ENCODE results near the gene LILRA5.
"Not testable (repeated sequence)": the region's sequence is repeated elsewhere in the genome, so short reads cannot be mapped to it uniquely, and the experiment has no call there.

LILRA5 gene

DNA sequence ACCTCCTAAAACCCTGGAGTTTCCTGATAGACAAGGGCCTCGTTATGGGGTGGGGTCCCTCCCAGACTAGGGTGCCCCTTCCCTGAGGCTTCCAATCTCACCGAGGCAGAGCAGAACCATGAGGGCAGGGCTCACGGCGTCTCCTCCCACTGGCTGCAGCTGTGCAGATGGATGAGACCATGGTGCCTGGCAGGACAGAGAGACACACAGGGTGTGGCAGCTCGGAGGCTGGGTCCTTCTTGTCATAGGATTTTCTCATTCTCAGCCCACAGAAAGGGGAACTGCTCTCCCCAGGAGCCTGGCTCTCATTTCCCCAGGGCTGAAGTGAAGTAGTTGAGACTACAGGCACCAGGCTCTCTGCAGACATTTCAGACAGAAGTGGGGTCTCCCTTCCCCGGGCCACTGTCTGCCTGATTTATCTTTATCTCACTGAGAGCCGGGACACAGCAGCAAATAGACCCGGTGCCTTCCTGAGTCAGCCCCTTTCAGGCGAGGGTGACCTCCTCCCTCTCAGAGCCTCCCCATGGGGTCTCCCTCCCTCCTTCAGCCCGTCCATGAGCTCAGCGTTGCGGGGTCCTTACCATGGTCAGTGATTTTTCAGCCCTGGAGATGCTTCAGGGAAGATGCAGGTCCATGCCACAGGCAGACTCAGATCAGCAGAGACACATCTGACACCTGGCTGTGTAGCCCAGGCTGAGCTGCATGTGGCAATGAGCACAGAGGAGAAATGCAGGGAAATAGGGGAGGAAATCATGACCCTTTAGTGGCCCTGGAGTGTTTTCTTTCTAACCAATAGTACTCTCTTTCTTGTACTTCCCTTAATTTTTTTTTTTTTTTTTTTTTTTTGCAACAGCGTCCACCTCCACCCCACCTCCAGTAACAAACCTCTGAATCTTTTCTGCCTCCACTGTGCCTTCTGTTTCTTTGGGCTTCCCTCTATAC lies at the start of gene LILRA5:
LILRA5 (minus strand) TSS at position 731 of the 942 bp plus-strand sequence; CDS start at position 584, 147 bp downstream.
- no peak for DNase-seq

DNA sequence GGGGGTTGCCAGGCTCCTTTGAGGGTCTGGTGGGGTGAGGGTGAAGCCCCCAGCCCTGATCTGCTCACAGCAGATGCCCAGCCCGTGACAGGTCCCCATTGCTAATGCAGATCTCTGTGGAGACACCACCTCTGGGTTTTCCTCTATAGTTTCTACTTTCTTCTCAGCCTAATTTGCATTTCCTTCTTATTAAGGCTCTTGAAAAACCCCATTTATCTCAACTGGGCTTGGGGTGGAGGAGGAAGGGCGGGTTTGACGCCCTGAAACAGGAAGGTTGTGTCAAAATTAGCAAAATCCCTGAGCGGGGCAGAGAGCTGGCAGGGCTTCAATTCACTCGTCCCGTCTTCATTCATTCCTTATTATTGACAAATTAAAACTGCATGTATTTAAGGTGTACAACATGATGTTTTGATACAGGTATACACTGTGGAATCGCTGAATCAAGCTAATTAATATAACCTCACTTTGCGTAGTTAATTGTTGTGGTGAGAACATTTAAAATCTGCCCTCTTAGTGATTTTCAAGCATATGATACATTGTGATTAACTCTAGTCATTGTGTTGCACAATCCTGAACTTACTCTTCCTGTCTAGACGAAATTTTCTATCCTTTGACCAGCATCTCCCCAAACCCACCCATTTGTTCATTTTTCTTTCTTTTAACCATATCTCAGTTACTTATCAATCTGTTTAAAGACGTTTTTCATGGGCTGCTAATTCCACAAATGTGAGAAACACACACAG lies 48.9 kb upstream of the LILRA5 start:
- not testable (repeated sequence) for DNase-seq

DNA sequence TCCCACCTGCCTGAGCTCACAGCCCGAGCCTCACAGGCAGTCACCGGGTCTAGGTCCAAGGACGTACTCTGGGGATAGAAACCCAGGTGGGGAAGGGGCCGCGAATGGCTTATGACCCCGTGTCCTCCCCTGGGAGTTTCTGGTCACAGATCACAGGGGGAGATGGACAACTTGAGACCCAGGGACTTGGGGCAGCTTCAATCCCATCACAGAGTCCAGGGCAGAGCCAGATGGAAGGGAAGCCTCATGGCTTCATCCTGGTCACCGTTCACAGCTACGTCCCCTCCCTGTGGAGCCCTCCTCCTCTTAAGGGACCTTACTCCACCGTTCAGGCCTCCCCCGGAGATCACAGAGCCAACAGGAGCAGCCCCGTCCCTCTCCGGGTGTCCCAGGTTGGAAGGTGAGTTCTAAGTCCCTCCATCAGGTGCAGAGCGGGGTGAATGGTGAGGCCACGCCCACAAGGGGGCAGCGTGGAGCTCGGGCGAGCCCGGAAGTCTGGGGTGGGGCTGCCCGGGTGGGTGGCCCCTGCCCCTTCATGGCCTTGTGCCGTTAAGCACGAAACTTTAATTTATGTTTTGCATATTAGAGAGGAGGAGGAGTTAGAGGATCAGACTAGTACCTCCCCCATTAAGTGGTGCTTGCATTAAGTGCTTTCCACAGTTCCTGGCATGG lies 46.3 kb upstream of the LILRA5 start:
- DNase-seq, result not testable (repeated sequence)

DNA sequence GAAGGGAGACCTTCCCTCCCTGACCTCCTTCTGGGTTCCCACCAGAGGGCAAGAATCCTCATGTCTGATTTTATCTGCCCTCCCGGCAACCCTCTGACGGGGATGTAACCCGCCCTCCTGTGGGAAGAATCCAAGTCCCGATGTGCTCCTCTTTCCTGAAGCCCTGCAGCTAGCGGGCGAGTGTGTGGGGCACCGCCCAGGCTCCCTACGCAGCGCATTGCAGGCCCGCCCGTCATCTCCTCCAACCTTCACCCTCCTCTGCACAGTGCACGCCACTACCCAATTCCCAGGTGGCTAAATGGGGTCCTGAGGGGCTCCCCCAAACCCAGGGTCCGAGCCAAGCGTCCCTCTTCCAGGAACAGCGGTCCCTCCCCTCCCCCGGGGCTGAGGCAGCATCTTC lies 44.4 kb upstream of the LILRA5 start:
- no peak for DNase-seq

DNA sequence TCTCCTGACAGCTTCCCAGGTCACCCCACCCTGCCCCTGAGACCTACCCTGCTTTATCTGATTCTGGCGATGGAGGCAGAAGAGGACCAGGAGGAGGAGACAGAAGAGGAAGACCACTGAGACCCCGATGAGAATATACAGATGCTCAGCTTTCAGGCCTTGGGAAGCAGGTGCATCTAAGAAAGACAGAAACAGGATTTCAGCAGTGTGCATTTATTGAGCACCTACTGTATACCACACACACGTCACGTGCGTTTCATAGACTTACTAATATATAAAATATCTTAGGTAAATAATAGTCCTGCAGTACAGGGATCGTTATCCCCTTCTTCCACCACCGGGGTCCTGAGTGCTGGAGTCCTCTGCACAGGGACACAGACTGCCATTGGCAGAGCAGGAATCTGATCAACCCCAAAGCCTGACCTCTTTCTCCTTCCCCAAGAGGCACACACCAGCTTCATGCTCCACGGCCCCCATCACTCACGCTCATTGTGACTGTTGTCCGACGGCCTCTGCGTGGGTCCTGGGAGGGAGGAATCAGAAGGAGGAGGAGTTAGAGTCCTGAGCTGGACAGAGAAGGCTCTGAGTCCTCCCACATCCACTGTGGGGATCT lies 43.6 kb upstream of the LILRA5 start:
- no peak for DNase-seq

DNA sequence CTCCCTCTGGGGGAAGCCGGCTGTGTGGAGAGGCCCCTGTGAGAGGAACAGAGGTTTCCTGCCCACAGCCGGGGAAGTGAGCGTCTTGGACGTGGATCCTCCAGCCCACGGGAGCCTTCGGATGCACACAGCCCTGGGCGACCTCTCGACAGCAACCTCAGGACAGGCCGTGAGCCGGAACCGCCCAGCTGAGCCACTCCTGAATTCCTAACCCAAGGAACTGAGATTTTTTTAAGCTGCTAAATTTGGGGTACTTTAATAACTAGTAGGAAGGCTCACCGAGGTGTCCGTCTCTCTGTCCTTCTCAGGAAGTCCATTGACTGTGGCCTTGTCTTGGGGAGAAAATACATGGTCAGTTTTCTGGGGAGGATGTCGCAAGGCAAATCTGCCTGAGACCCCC lies 42.7 kb upstream of the LILRA5 start:
- no peak for DNase-seq

DNA sequence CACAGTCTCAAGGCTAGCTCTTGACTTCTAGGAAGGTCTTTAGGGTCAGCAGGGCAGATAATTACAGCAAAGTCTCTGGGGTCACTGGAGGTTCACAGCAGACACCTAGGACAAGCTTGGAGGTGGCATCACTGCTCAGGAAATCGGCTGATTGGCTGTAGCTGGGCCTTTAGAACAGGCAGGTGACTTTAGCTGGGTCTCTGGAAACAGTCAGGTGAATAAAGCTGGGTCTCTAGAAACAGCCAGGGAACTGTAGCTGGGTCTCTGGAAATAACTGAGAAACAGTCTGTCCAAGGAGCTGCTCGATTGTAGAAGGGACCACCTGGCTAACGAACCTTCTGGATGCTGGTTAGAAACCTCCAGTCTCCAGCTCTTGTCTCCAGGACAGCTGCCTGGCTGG lies 41.8 kb upstream of the LILRA5 start:
- no peak for DNase-seq

DNA sequence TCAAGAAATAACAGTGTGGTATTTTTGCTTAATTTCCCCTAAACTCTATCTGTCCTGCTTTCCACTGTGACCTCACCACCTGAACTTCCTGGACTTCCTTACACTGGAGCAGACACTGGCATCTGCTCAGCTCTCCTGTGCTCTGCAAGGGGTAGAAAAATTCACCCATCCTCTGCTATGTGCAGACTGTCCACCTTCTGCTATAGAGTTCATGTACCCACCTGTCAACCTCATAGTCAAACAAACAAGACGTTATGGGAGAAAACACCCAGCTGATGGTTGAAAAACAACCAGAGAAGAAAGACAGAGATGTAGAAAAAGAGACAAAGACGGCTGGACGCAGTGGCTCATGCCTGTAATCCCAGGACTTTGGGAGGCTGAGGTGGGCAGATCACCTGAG lies 39.6 kb upstream of the LILRA5 start:
- DNase-seq, result no peak

DNA sequence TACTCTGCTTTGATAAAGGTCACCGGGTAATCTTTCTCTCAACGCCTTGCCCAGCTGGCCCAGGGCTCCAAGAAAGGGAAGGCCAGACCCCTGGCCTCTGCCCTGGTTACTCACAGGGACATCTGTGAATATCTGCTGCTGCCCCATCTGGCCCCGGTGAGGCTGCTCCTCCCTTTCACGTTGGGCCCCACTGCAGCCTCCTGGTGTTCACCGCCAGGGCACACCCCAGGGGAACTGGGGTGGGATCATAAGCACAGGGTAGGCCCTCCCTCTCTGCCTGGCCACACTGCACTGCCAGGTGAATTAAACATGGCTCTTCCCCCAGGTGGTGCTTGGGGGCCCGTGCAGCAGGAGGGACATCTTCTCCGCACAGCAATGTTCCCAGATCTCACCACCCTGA lies 39.1 kb upstream of the LILRA5 start:
- no peak for DNase-seq

DNA sequence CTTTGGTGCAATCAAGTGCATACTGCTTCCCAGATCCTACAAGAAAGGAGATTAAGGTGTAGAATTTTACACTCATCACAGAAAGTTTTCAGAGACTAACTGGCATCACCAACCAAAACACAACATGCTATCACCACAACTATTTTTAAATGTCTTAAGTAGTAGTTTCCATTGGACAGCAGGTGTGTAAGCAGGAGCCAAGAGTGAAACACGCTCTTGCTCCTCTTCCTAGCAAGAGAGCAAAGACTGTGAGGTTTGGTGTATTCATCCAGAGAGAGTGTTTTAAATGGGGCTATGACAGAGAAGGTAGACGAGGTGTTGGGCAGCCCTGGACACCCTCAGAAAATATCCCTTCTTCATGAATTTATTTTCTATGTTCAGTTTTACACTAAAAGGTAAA lies 38.5 kb upstream of the LILRA5 start:
- DNase-seq, result no peak

DNA sequence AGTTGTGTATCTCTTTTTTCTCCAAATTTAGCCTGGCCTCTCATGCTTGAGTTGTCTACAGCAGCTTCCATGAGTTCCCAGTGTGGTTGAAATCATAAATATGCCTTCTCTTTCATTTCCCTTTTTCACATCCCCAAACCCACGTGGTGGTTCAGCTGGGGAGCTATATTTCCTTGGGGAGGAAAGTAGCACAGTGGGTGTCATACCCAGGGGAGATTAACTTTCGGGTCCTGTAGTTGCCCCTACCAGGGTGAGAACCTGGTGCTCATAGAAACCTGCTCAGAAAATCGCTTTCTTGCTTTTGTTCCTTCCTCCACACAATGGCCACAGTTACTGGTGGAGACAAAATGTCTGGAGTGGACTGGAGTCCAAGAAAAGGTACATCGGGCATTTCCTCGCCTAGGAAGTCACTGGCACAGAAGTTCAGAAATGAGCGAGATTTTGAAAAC lies 33.0 kb upstream of the LILRA5 start:
- no peak for DNase-seq

DNA sequence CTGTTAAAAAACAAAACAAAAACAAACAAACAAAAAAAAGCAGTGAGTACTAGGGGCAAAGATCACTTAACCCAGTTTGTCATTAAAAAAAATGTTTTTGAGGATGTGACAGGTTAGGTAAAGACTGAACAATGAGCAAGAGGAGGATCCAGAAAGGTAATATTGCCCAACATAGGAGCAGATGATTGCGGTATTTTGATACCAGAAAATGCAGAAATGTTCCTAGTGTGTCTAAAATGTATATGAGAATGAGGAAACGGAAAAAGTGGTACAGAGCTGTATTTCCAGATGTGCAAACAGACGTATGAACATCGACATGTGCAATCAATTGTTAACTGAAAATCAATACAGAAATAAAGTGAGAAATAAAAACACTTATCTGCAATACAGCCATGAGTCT lies 30.9 kb upstream of the LILRA5 start:
- DNase-seq, result no peak

DNA sequence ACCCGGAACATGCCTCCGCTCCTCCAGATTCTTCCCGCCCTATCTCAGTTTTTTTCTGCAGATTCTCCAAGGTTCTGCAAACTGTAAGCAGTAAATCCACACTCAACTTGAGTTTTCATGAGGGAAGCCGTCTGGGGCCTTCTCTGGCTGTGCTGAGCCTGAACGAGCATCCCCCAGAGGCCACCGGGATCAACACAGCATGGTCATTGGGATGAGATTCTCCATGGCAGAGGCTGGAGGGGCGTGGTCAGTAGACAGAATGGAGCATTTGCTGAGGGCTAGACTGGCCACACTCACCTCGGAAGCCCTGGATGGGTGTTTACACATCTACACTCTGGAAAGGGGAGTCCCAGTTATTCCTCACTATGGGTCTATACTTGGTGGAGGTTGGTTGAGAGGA lies 28.3 kb upstream of the LILRA5 start:
- DNase-seq, result no peak

DNA sequence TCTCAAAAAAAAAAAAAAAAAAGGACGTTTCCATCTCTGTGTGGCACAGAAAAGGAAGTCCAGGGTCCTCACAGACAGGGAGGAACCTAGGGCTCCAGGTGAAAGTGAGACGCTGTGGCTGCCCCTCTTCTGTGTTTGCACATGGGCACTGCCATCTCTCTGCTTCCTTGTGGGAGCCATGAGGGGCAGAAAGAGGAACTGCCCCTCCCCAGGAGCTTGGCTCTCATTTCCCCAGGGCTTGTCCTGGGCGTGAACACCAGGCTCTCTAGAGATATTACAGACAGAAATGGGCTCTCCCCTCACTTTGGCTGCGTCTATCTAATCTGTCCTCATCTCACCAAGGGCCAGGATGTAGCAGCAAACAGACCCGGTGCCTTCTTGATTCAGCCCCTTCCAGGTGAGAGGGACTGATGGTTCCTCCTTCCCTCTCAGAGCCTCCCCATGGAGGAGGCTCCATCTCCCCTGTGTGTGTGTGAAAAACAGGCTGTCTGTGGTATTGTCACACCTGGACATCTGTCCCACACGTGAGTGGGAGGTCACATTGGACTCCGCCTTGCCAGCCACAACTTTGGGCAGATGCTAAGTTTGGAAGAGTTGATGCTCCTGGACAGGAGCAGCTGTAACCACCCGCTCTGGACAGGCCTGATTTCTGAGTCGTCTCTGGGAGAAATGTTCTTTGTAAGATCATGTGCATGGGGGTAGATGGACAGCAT lies 26.8 kb upstream of the LILRA5 start:
- no peak for DNase-seq

DNA sequence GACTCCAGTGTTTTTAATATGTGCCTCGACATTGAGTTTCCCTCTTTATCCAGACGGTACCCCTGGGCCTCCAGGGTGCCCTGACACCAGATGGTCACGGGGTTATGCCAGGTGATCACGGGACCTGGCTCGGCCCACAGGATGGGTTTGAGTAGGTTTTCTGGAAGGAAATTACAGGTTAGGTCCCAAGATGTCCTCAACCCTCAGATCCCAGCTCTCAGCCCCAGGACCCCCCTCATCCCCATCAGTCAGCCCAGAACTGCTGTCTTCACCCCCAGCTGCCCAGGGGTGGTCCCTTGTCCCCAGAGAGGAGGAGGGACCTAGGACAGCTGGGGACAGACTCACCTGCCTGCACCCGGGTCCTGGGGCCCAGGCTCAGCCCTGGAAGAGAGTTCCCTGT lies 25.6 kb upstream of the LILRA5 start:
- DNase-seq, result no peak

DNA sequence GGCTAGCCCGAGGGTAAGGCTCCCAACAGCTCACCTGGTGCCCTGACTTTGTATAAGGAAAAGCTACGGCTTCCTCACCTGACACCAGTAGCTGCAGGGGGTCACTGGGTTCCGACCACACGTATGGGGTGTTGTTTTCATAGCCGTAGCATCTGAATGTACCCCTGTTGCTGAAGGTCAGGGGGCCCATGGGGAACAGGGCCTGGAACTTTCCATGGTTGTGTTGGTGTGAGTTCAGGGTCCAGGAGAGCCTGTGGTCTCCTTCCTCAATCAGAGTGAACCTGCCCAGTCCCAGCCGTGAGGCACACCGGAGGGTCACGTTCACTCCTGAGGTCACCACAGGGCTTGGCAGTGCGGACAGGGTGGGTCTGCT lies 24.9 kb upstream of the LILRA5 start:
- DNase-seq, result no peak

DNA sequence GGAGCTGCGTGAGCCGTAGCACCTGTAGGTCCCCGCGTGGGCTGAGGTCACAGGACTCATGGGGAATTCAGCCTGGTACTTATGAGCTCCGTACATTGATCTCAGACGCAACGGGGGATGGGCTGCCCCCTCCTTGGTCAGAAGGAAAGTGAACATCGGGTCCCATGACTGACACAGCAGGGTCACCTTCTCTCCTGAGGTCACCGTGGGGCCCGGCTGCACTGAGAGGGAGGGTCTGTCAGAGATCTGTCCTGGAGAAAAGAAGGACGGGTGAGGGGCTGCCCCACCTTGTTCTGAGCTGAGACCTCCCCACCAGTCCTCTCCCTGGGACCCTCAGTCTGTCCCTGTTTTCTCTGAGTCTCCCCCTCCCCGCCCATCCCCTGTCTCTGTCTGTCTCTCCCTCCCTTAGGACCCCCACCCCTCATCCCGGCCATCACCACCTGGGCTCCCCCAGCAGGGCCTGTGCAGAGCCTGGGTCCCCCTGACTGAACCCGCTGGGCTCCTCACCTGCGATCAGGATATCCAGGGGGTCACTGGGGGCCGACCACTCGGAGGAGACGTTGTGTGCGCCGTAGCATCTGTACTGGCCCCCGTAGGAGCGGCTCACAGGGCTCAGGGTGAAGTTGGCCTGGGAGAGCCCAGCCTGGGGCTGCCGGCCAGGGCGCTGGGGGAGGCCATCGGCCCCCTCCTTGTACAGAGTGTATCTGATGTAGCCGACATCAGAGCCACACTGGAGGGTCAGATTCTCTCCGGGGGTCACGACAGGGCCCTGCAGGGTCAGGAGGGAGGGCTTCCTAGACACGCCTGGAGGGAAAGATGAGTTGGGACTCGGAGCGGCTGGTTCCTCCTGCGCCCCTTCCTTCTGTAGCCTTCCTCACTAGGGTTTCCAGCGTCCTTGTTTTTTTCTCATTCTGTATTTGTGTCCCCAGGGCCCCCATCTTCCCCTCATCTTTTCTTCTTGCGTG lies 24.2 kb upstream of the LILRA5 start:
- no peak for DNase-seq

DNA sequence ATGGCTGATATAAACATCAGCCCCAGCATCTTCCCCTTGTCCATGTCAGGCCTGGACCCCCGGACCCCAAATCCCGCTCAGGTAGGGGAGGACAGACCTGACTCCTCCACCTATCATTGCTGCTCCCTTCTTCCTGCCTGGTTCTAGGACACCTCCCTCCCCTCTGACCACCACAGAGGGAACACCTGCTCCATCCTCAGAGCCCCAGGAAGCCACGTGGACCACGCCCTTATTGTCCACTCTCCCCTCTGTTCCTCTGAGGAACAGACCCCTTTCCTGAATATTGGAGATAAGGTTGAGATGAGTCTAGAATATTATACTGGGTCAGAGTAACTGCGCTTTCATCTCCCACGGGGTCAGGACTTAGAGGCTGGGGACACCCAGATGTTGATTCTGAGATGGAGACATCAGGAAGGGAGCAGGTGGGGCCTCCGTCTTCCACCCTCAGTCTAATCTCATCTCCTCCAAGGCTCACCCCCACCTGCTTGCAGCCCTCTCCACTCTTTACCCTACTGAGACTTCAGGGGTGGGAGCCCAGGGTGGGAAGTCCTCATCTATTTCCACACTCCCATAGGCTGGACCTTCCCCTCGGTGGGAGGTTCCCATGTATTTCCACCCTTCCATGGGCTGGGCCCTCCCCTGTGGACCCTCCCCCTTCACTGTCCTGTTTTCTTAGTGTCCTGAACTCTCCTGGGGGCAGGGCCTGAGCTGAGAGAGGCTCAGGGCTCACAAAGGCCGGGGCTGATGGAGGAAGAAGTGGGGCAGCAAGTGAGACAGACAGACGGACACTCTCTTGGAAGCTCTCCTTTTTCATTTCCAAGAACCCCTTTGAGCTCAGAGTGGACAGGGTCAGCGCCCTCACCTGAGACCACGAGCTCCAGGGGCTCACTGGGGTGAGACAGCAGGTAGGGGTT lies 23.3 kb upstream of the LILRA5 start:
- no peak for DNase-seq

DNA sequence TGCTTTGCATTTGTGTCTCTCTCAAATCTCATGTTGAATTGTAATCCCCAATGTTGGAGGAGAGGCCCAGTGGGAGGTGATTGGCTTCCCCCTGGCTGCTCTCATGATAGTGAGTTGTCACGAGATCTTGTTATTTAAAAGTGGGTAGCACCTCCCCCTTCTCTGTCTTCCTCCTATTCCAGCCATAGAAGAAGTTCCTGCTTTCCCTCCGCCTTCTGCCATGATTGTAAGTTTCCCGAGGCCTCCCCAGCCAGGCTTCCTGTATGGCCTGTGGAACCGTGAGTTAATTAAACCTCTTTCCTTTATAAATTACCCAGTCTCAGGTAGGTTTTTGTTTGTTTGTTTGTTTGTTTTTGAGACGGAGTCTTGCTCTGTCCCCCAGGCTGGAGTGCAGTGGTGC lies 22.2 kb upstream of the LILRA5 start:
- no peak for DNase-seq

Measured in cerebellar nuclear complex (tissue), 1 donor.